ENCODE measurements around the gene GZF1. TPM values are rescaled to one million over a fixed set of nuclear protein-coding genes. Genes with fewer than 3 reads are reported as not detected.

Gene GZF1
- total and polyA plus RNA-seq, 2 donors (not counting 1 experiment from before 2014, with no cell fraction given): 12.5 to 49.0 TPM

- no peak overlapping the region for H3K27ac ChIP-seq (ENCODE audit: low read length in 2 of 2)
- ChIA-PET CTCF (interaction anchor here (0.7 kb wide), 1 partner anchor 13 kb away, joined by 3 read pairs; no protein-coding TSS in a partner anchor), POLR2A (no interaction called here)
- ATAC-seq (ENCODE audit: low read depth) (no peak), DNase-seq (no peak)
- no peaks in the 10 kb centered on the region for H4K20me1 ChIP-seq (ENCODE audit: control insufficient read depth, insufficient read depth, low read length, poor library complexity, severe bottlenecking)
- H3K79me2 ChIP-seq (ENCODE audit: control insufficient read depth, insufficient read depth, low read length): no peaks in the 10 kb centered on the region
- no peaks in the 10 kb centered on the region for H3K27me3 ChIP-seq (replicated peaks in 1 of 4; ENCODE audit: control extremely low read depth in 1 of 4, control insufficient read depth in 3 of 4, insufficient read depth in 4 of 4, low read length in 3 of 4)
- intact Hi-C loops (cut with micrococcal nuclease): no loop called here
- H3K27ac Mint-ChIP-seq: no peak overlapping the region
- no peaks in the 10 kb centered on the region for H3K4me1 ChIP-seq (ENCODE audit: control insufficient read depth in 2 of 2, insufficient read depth in 2 of 2, low read length in 2 of 2)
- H3K9me3 ChIP-seq (ENCODE audit: control extremely low read depth in 1 of 3, control insufficient read depth in 2 of 3, insufficient read depth in 1 of 3, low read length in 2 of 3): peaks cover 0 to 4% (median 0%) of the 10 kb centered on the region in 3 donors
- no peaks in the 10 kb centered on the region for H3K9me3 Mint-ChIP-seq (ENCODE audit: insufficient read depth)
- H3K4me3 ChIP-seq (ENCODE audit: control extremely low read depth in 1 of 5, extremely low read depth in 1 of 5, insufficient read depth in 1 of 5, low read depth in 2 of 5, low read length in 4 of 5): no peak overlapping the region
- H2AFZ ChIP-seq (ENCODE audit: insufficient read depth, low read depth, low read length, poor library complexity, severe bottlenecking): no peak overlapping the region
- no peak for TF ChIP-seq EZH2 (IDR thresholded peaks at IDR 0.05; ENCODE audit: borderline replicate concordance, insufficient read depth, low read depth, low read length, poor library complexity, severe bottlenecking)
- H3K4me3 Mint-ChIP-seq: no peak overlapping the region
- no peak overlapping the region for H3K4me2 ChIP-seq (replicated peaks; ENCODE audit: low read depth, low read length, poor library complexity, severe bottlenecking)
- 86% methylated on average over 2 of the region's 3 CpGs for WGBS (ENCODE audit: insufficient coverage)
- H3K9ac ChIP-seq (ENCODE audit: low read length): no peak overlapping the region
- no peaks in the 10 kb centered on the region for H3K27me3 Mint-ChIP-seq
- H3K4me1 Mint-ChIP-seq: no peaks in the 10 kb centered on the region
- no peaks in the 10 kb centered on the region for H3K36me3 ChIP-seq (replicated peaks in 1 of 2; ENCODE audit: control extremely low read depth in 1 of 2, control insufficient read depth in 1 of 2, extremely low read depth in 1 of 2, insufficient read depth in 2 of 2, low read length in 1 of 2)
Observed at GRCh38 chr20:23325107-23325506, 36.9 kb upstream of the GZF1 start.

DNA sequence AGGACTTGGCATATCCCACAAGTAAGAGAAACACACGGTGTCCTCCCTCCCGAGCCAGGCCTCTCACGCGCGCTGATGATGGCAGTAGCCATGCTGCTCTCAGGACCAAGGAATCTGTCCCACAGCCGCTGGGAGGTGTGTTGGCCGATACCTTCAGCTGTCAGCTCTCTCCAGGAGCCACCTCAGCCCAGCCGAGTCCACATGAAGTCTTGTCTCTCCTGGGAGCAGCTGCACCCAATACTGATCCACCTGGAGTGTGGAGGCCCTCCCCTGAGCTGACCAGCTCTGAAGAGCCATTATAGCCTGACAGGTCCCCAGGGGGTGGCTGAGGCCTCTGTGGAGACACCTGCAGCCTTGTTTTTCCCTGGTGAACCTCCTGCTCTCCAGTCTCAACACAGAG, 35.2 kb upstream of the GZF1 start:
- WGBS (ENCODE audit: insufficient coverage): 96% methylated on average over 8 of the region's 8 CpGs
- H3K4me3 ChIP-seq (ENCODE audit: control extremely low read depth in 1 of 5, extremely low read depth in 1 of 5, insufficient read depth in 1 of 5, low read depth in 2 of 5, low read length in 4 of 5): no peak overlapping the region
- H3K9ac ChIP-seq (ENCODE audit: low read length): no peak overlapping the region
- DNase-seq: no peak
- no peaks in the 10 kb centered on the region for H3K79me2 ChIP-seq (ENCODE audit: control insufficient read depth, insufficient read depth, low read length)
- Mint-ChIP-seq H3K27ac (no peak overlapping the region), H3K27me3 (no peaks in the 10 kb centered on the region), H3K4me3 (no peak overlapping the region), H3K4me1 (peaks cover 5% of the 10 kb centered on the region), H3K9me3 (ENCODE audit: insufficient read depth) (no peaks in the 10 kb centered on the region)
- H3K4me1 ChIP-seq (ENCODE audit: control insufficient read depth in 2 of 2, insufficient read depth in 2 of 2, low read length in 2 of 2): peaks cover under 1% of the 10 kb centered on the region in 2 donors
- POLR2A ChIA-PET: no interaction called here
- H3K36me3 ChIP-seq (replicated peaks in 1 of 2; ENCODE audit: control extremely low read depth in 1 of 2, control insufficient read depth in 1 of 2, extremely low read depth in 1 of 2, insufficient read depth in 2 of 2, low read length in 1 of 2): no peaks in the 10 kb centered on the region
- intact Hi-C loops (cut with micrococcal nuclease): no loop called here
- H3K27me3 ChIP-seq (replicated peaks in 1 of 4; ENCODE audit: control extremely low read depth in 1 of 4, control insufficient read depth in 3 of 4, insufficient read depth in 4 of 4, low read length in 3 of 4): no peaks in the 10 kb centered on the region
- no peak for TF ChIP-seq EZH2 (IDR thresholded peaks at IDR 0.05; ENCODE audit: borderline replicate concordance, insufficient read depth, low read depth, low read length, poor library complexity, severe bottlenecking)
- TF ChIP-seq, protein P1, sequence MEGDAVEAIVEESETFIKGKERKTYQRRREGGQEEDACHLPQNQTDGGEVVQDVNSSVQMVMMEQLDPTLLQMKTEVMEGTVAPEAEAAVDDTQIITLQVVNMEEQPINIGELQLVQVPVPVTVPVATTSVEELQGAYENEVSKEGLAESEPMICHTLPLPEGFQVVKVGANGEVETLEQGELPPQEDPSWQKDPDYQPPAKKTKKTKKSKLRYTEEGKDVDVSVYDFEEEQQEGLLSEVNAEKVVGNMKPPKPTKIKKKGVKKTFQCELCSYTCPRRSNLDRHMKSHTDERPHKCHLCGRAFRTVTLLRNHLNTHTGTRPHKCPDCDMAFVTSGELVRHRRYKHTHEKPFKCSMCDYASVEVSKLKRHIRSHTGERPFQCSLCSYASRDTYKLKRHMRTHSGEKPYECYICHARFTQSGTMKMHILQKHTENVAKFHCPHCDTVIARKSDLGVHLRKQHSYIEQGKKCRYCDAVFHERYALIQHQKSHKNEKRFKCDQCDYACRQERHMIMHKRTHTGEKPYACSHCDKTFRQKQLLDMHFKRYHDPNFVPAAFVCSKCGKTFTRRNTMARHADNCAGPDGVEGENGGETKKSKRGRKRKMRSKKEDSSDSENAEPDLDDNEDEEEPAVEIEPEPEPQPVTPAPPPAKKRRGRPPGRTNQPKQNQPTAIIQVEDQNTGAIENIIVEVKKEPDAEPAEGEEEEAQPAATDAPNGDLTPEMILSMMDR (IDR thresholded peaks at IDR 0.05): no peak
- H4K20me1 ChIP-seq (ENCODE audit: control insufficient read depth, insufficient read depth, low read length, poor library complexity, severe bottlenecking): no peaks in the 10 kb centered on the region
- CTCF ChIA-PET: no interaction called here
- no peak overlapping the region for H3K27ac ChIP-seq (ENCODE audit: low read length in 2 of 2)
- no peak overlapping the region for H2AFZ ChIP-seq (ENCODE audit: insufficient read depth, low read depth, low read length, poor library complexity, severe bottlenecking)
- no peaks in the 10 kb centered on the region for H3K9me3 ChIP-seq (ENCODE audit: control extremely low read depth in 1 of 3, control insufficient read depth in 2 of 3, insufficient read depth in 1 of 3, low read length in 2 of 3)
- no peak for ATAC-seq (ENCODE audit: low read depth)
- H3K4me2 ChIP-seq (replicated peaks; ENCODE audit: low read depth, low read length, poor library complexity, severe bottlenecking): no peak overlapping the region
